Measurements from ENCODE around the gene PDLIM3. TPM values are rescaled to one million over a fixed set of nuclear protein-coding genes. Genes with fewer than 3 reads are reported as not detected.

The PDLIM3 gene, protein sequence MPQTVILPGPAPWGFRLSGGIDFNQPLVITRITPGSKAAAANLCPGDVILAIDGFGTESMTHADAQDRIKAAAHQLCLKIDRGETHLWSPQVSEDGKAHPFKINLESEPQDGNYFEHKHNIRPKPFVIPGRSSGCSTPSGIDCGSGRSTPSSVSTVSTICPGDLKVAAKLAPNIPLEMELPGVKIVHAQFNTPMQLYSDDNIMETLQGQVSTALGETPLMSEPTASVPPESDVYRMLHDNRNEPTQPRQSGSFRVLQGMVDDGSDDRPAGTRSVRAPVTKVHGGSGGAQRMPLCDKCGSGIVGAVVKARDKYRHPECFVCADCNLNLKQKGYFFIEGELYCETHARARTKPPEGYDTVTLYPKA
- polyA plus RNA-seq (2013, experiment 1 of 2) = 8.0 TPM
- polyA plus RNA-seq (2013, experiment 2 of 2) = 7.3 TPM

DNA sequence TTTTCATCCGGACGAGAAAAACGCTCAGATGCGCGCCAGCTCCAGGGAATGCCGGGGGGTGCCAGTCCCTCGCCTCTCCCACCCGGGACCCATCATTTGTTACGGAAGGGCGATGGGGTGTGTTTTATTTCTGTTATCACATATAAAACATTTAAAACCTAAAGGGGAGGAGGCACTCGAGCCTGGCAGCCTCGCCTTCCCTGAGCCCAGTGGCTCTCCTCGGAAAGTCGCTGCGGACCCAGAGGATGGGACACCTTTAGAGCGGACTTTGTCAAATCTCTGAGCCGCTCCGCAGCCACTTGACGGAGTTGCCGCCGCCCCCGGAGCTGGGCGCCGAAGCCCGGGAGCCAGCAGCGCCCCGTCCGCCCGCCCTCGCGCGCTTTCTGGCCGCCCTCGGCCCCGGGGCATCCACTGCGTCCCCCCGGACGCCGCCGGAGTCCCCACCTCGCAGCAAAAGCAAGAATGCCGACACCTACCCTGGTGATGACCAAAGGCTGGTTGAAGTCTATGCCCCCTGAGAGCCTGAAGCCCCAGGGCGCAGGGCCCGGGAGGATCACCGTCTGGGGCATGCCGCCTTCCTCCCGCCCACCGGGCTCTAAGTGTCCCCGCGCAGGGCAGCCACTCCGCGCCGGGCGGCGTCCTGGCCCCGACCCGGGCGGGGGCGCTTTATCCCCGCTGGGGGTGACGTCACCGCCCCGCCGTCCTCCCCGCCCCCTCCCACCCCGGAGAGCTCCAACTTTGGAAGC is at the start of gene PDLIM3:
TSS of gene PDLIM3 (minus strand) at position 642 of the 746 bp plus-strand sequence. CDS start at position 569, 73 bp downstream.
- no peak within 1 kb of the TSS for H3K14ac ChIP-seq (ENCODE audit: low read length)
- peak; percentile 65 for DNase-seq (ENCODE audit: low spot score)
- no peak within 1 kb of the TSS for H3K27ac ChIP-seq (replicated peaks; ENCODE audit: low read length)
- H2AFZ ChIP-seq (ENCODE audit: low read length) = peak within 1 kb of the TSS; percentile 91
- H3K4ac ChIP-seq (ENCODE audit: low read length) = no peak within 1 kb of the TSS
- no peak within 1 kb of the TSS for H4K91ac ChIP-seq (ENCODE audit: low read depth, low read length, poor library complexity)
- WGBS, 2 donors (ENCODE audit: extremely low coverage in 2 of 2, insufficient read length in 2 of 2, insufficient replicate concordance in 1 of 2) = no CpG with 5 or more reads among the region's 66 CpGs
- H2BK120ac ChIP-seq (ENCODE audit: low read depth, low read length) = peak within 1 kb of the TSS; percentile 90
- peak within 1 kb of the TSS; percentile 72 for H3K9ac ChIP-seq (ENCODE audit: low read depth, low read length, poor library complexity)
- peak within 1 kb of the TSS; percentile 90 for H2BK15ac ChIP-seq (ENCODE audit: low read length)
- no peak within 1 kb of the TSS for H2BK12ac ChIP-seq (ENCODE audit: low read length)
- peaks cover 0 to 92% (median 8%) of the 10 kb centered on the region in 3 experiments for H3K27me3 ChIP-seq (ENCODE audit: control insufficient read depth in 3 of 3, insufficient read depth in 3 of 3, low read depth in 1 of 3, low read length in 3 of 3)
- H3K4me2 ChIP-seq (ENCODE audit: insufficient read depth, low read length, poor library complexity, severe bottlenecking) = peak within 1 kb of the TSS; percentile 86
- H2BK5ac ChIP-seq (ENCODE audit: low read length) = peak within 1 kb of the TSS; percentile 20
- no peak within 1 kb of the TSS for H4K8ac ChIP-seq (ENCODE audit: low read depth, low read length)
- H3K18ac ChIP-seq (ENCODE audit: low read length) = peak within 1 kb of the TSS; percentile 86
- no peaks in the 10 kb centered on the region for H3K79me1 ChIP-seq (ENCODE audit: low read depth, low read length)
- peaks cover 1 to 3% of the 10 kb centered on the region in 2 donors for H3K4me1 ChIP-seq (ENCODE audit: control insufficient read depth in 2 of 2, insufficient read depth in 1 of 2, low read depth in 1 of 2, low read length in 2 of 2)
- H2AK5ac ChIP-seq (ENCODE audit: low read depth, low read length) = no peak within 1 kb of the TSS
- no peak within 1 kb of the TSS for H3K23ac ChIP-seq (ENCODE audit: low read depth, low read length, poor library complexity)
- no peaks in the 10 kb centered on the region for H3K36me3 ChIP-seq (replicated peaks in 1 of 2; ENCODE audit: control insufficient read depth in 2 of 2, insufficient read depth in 2 of 2, low read length in 2 of 2)
- peak within 1 kb of the TSS; percentile 39 to 90 for H3K4me3 ChIP-seq (ENCODE audit: low read length in 2 of 2)
- no peaks in the 10 kb centered on the region for H3K9me3 ChIP-seq (replicated peaks in 1 of 2; ENCODE audit: control insufficient read depth in 2 of 2, insufficient read depth in 1 of 2, low read depth in 1 of 2, low read length in 2 of 2)

DNA sequence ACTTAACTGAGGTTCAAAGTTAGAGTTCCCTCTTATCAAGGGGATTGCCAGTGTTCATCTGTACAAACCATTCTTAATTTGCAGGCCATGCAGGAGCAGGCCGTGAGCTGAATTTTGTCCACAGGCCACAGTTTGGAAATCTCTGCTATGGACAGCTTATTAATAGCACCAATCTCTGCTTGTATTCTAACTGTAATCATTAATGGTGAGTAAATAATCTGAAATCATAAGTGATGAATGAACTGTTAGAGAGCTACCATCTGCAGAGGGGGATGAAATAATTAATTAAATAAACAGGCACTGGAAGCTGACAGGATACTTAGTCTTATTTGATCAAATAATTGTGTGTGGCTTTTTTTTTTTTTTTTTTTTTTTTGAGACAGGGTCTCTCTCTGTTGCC is 48.5 kb upstream of the PDLIM3 start:
- peaks cover 0 to 7% of the 10 kb centered on the region in 2 donors for H3K36me3 ChIP-seq (replicated peaks in 1 of 2; ENCODE audit: control insufficient read depth in 2 of 2, insufficient read depth in 2 of 2, low read length in 2 of 2)
- H2BK15ac ChIP-seq (ENCODE audit: low read length) = no peak overlapping the region
- H2BK5ac ChIP-seq (ENCODE audit: low read length) = no peak overlapping the region
- H3K27me3 ChIP-seq (ENCODE audit: control insufficient read depth in 3 of 3, insufficient read depth in 3 of 3, low read depth in 1 of 3, low read length in 3 of 3) = peaks cover 0 to 4% (median 0%) of the 10 kb centered on the region in 3 experiments
- H2AFZ ChIP-seq (ENCODE audit: low read length) = no peak overlapping the region
- DNase-seq (ENCODE audit: low spot score) = no peak
- H2BK120ac ChIP-seq (ENCODE audit: low read depth, low read length) = no peak overlapping the region
- no peak overlapping the region for H3K18ac ChIP-seq (ENCODE audit: low read length)
- no peaks in the 10 kb centered on the region for H3K79me1 ChIP-seq (ENCODE audit: low read depth, low read length)
- H3K4me1 ChIP-seq (ENCODE audit: control insufficient read depth in 2 of 2, insufficient read depth in 1 of 2, low read depth in 1 of 2, low read length in 2 of 2) = peaks cover 5 to 11% of the 10 kb centered on the region in 2 donors
- no peak overlapping the region for H3K4me2 ChIP-seq (ENCODE audit: insufficient read depth, low read length, poor library complexity, severe bottlenecking)
- no peak overlapping the region for H3K27ac ChIP-seq (replicated peaks; ENCODE audit: low read length)
- H3K14ac ChIP-seq (ENCODE audit: low read length) = no peak overlapping the region
- no peak overlapping the region for H4K8ac ChIP-seq (ENCODE audit: low read depth, low read length)
- no peak overlapping the region for H3K23ac ChIP-seq (ENCODE audit: low read depth, low read length, poor library complexity)
- H3K9ac ChIP-seq (ENCODE audit: low read depth, low read length, poor library complexity) = no peak overlapping the region
- no peak overlapping the region for H3K4me3 ChIP-seq (ENCODE audit: low read length in 2 of 2)
- no peak overlapping the region for H2BK12ac ChIP-seq (ENCODE audit: low read length)
- no peaks in the 10 kb centered on the region for H3K9me3 ChIP-seq (replicated peaks in 1 of 2; ENCODE audit: control insufficient read depth in 2 of 2, insufficient read depth in 1 of 2, low read depth in 1 of 2, low read length in 2 of 2)
- no peak overlapping the region for H4K91ac ChIP-seq (ENCODE audit: low read depth, low read length, poor library complexity)
- H3K4ac ChIP-seq (ENCODE audit: low read length) = no peak overlapping the region
- WGBS, 2 donors (ENCODE audit: extremely low coverage in 2 of 2, insufficient read length in 2 of 2, insufficient replicate concordance in 1 of 2) = no CpG with 5 or more reads among the region's 1 CpG
- no peak overlapping the region for H2AK5ac ChIP-seq (ENCODE audit: low read depth, low read length)

DNA sequence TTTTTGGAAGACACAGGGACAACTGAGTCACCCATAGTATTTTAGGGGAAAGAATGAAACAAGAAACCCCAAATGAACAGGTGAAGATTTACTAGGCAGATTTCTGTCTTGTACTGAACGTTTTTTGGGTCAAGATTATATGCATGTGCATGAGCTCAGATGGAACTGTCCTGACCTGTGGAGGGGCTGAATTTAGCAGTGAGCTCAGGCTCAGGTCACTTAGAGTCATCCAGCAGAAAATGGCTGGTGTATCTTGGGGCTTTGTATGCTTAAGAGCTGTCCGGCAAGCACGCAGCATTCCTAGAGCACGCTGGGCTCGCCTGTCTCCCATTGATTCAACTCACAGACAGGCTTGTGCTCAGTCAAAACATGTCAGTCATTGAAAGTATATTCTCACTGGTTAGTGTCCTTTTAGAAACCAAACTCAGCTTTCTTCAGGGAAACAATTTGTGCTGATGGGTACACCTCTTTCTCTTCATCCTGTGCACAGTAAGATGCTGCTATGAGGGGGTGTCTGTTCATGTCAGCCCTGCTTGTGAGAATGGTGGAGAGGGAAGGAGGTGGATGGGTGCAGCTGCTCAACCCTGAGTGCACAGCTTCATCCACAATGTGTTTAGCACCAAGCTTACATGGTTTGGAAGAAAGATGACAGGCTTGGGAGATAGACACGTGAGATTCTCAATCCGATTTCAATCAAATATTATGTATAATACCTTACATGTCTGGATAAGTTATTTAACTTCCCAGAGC is 47.5 kb upstream of the PDLIM3 start:
- Histone ChIP-seq H3K4me3 (ENCODE audit: low read length in 2 of 2) (no peak overlapping the region), H4K91ac (ENCODE audit: low read depth, low read length, poor library complexity) (peak overlapping the region; percentile 34), H4K8ac (ENCODE audit: low read depth, low read length) (no peak overlapping the region), H3K4me2 (ENCODE audit: insufficient read depth, low read length, poor library complexity, severe bottlenecking) (no peak overlapping the region), H3K18ac (ENCODE audit: low read length) (no peak overlapping the region), H2BK120ac (ENCODE audit: low read depth, low read length) (no peak overlapping the region), H2AK5ac (ENCODE audit: low read depth, low read length) (no peak overlapping the region), H3K36me3 (replicated peaks in 1 of 2; ENCODE audit: control insufficient read depth in 2 of 2, insufficient read depth in 2 of 2, low read length in 2 of 2) (peaks cover 0 to 7% of the 10 kb centered on the region in 2 donors), H2BK5ac (ENCODE audit: low read length) (no peak overlapping the region), H3K4ac (ENCODE audit: low read length) (no peak overlapping the region), H3K23ac (ENCODE audit: low read depth, low read length, poor library complexity) (no peak overlapping the region), H2AFZ (ENCODE audit: low read length) (peak overlapping the region; percentile 62), H3K79me1 (ENCODE audit: low read depth, low read length) (no peaks in the 10 kb centered on the region), H3K4me1 (ENCODE audit: control insufficient read depth in 2 of 2, insufficient read depth in 1 of 2, low read depth in 1 of 2, low read length in 2 of 2) (peaks cover 5 to 10% of the 10 kb centered on the region in 2 donors), H2BK15ac (ENCODE audit: low read length) (no peak overlapping the region), H3K14ac (ENCODE audit: low read length) (no peak overlapping the region), H3K27ac (replicated peaks; ENCODE audit: low read length) (no peak overlapping the region), H3K27me3 (ENCODE audit: control insufficient read depth in 3 of 3, insufficient read depth in 3 of 3, low read depth in 1 of 3, low read length in 3 of 3) (peaks cover 0 to 3% (median 0%) of the 10 kb centered on the region in 3 experiments), H3K9me3 (replicated peaks in 1 of 2; ENCODE audit: control insufficient read depth in 2 of 2, insufficient read depth in 1 of 2, low read depth in 1 of 2, low read length in 2 of 2) (no peaks in the 10 kb centered on the region), H2BK12ac (ENCODE audit: low read length) (no peak overlapping the region), H3K9ac (ENCODE audit: low read depth, low read length, poor library complexity) (no peak overlapping the region)
- no CpG with 5 or more reads among the region's 7 CpGs for WGBS, 2 donors (ENCODE audit: extremely low coverage in 2 of 2, insufficient read length in 2 of 2, insufficient replicate concordance in 1 of 2)
- no peak for DNase-seq (ENCODE audit: low spot score)
